DMS153 treated with DMSO at 0.1 percent for 48 hours (cell line): ENCODE data around the gene DIMT1.
A peak's percentile ranks its signal among the peaks of the same experiment; 100 is the strongest.

Experiments
- DNase-seq: peaks from one replicate; lab custom pipeline; 2025; ENCODE audit not compliant: unreplicated experiment; lab: John Stamatoyannopoulos, UW

Gene DIMT1

GRCh38 chr5:62372600-62372999 is 31.1 kb downstream of the DIMT1 start:
- no peak for DNase-seq

DNA sequence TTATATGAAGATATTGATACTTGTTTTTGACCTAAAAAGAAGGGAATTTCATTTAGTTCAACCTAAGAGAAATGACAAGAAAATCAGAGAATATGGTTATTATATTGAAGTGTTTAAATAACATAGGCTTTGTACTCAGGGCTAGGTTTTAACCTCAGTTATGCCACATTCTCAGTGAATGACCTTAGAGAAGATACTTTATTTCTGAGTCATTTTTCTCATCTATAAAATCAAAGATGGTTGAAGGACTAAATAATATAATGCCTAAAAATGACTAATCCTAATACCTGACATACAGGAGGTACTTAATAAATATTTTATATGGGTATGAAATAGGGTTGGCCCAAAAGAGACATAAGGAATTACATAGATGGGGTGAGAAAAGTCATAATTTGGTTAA is 32.3 kb downstream of the DIMT1 start:
- DNase-seq: no peak

DNA sequence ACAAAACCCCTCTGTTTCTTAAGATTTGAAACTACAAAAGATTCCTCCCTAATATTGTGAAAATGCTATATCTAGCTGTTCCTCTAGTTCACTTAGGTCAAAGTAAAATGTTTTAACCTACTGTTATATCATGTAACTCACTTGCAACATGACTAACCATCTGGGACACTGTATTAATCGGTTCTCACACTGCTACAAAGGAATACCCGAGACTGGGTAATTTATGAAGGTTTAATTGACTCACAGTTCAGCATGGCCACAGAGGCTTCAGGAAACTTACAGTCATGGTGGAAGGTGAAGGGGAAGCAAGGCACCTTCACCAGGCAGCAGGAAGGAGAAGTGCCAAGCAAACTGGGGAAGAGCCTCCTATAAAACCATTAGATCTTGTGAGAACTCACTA is 34.7 kb downstream of the DIMT1 start:
- DNase-seq: no peak

DNA sequence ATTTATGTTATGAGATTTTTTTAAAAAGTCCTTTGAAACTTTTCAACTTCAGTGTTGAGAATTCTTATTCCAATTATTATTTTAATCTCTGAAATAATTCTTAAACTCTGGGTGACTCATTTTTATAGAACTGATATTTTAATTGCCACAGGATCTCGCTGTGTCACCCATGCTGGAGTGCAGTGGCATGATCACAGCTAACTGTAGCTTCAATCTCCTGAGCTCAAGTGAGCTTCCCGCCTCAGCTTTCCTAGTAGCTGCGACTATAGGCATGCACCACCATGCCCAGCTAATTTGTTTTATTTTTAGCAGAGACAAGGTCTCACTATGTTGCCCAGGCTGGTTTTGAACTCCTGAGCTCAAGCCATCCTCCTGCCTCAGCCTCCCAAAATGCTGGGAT is 41.0 kb downstream of the DIMT1 start:
- DNase-seq: no peak

DNA sequence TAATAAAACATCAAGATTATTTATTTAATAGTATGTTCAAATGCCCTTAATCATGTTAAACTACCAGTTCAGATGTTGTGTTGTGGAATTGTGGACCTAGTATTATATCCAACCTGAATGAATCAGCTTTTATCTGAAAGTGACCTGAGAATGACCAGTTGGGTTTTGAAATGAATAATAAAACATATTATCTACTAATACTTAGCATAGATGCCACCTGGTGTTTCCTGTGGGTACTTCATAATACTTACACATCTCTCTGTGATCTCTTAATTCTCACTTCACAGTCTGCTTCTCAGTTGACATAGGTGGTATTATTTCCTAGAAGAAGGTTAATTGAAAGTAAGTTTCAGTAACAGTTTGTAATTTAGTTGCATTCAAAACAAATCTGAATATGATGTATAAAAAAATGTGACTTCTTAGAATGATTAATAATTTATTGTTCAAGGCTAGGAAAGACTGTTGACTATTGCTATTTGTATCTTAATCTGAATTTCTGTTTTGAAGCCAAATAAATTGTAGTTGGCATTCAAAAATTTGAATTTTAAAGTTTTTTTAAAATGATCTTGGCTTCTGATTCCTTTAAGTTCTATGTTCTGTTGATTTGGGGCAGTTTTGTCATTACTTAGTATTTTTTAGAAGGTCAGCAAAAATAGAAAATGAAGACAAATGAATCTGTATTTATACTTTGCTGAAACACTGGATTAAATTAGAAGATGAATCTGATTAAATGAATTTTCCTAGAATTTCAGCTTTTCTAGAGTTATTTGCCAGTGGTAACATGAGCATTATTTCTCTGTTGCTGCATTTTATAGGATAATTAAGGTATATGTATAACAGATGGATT is 49.5 kb downstream of the DIMT1 start:
- peak; percentile 0 for DNase-seq

DNA sequence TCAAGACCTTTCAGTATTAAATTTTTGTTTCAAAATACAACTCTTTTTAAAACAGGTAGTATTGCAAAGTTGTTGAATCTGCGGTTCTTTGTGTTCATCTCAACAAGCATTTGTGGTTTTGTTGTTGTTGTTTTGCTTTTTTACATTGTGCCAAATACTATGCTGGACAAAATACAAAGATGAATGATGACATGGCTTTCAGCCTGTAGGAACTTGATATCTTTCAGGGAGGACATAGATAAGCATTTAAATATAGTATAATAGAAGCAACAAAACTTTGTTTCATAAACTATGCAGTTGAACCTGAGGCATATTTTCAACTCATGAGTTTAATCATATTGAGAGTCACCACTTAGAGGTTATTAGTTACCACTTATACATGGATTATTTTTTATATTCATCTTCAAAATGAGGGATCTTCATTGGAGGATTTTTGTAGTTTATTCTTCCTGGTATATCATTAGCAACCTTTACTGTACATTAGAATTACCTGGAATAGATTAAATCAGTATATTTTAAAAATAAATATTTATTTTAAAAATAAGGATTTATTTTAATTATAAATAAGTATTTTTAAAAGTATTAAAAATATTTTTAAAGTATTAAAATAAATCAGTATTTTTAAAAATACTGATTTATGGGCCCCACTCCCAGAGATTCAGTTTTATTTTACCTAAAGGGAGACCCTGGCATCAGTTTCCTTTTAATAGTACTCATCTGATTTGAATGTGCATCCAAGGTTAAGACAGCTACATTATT is 54.8 kb downstream of the DIMT1 start:
- DNase-seq: no peak

DNA sequence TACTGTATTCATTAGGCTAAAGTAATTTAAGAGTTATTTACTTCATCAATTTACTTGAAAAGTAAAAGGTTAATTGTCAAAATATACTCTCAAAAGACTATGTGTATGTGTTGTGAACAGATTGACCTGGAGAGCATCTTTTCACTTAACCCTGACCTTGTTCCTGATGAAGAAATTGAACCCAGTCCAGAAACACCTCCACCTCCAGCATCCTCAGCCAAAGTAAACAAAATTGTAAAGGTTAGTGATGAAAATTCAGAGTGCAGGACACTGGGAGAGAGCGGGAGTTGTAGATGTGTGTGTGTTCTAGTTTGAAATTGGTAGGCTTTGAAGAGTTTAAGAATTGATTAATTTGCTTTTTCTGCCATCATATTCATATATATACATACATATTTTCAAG is 55.8 kb downstream of the DIMT1 start:
- no peak for DNase-seq

- no peak for DNase-seq
Observed at GRCh38 chr5:62346748-62347147, 57.0 kb downstream of the DIMT1 start.

DNA sequence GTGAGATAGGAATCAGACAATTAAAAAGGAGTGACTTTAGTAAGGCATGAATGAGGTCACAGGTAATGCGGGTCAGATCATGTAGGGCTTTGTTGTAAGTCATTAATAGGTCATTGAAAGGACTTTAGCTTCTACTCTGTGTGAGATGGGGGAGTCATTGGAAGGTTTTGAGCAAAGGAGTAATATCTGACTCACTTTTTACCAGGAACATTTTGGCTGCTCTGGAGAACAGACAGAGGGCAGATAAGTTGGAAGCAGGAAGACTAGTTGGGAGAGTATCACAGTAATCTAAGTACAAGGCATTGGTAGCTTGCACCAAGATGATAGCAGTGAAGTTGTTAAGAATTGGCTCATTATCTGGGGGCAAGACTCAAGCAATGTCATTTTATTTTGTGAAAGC is 60.3 kb downstream of the DIMT1 start:
- DNase-seq: no peak

- DNase-seq: no peak
Observed at GRCh38 chr5:62342476-62342837, 61.2 kb downstream of the DIMT1 start.

DNA sequence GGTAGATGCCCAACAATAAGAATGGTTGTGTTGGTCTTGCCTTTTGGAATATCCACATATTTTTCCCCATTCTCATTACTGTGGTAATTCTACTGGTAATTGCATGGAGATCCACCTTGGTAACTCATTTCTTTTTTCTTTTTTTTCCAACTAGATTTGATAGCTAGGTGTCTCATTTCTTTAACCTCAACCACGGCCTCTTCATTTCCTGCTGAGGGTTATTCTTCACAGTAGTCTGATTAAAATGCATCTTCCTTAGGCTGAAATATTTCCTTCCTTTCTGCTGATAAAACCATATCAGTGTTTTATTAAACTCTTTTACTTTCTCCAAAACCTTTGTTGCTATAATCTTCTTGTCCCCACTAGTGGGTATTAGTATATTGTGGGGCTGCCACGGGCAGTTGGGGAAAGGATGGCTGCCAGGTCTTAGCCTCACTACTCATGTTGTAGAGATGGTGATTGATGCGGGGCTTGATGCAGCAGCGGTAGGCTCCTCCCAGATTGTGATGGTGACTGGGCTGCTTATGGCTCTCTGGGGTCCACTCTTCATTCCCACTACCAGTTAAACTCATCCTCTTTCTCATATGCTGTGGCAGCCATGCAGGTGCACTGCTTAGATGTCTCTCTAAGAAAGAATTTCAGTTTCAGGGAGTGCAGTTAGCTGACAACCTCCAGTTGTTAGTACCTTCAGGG is 61.8 kb downstream of the DIMT1 start:
- DNase-seq: no peak

DNA sequence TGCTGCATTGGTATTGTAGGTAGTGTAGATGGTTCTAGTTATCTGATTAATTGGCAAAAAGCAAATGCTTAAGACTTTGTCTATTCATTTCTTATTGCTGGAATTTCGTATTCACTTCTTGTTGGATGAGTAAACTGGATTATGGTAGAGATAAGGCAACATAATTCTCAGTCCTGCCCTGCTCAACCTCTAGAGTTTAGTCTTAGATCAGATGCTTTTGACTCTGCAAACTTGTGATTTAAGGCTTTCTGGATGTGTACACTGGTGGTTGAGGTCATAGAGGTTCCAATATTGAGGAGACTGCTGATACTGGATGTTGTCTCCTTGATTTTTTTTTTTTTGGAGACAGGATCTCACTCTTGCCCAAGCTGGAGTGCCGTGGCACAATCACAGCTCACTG is 62.7 kb downstream of the DIMT1 start:
- DNase-seq: no peak

- DNase-seq: no peak
Observed at GRCh38 chr5:62340392-62340791, 63.3 kb downstream of the DIMT1 start.
